NCI-H345 treated with DMSO at 0.1 percent for 48 hours (cell line): ENCODE measurements around the gene TMEM221.

Source experiments
- DNase-seq: peaks from one replicate; lab custom pipeline; 2025; ENCODE audit not compliant: unreplicated experiment; lab: John Stamatoyannopoulos, UW

Gene TMEM221

DNA sequence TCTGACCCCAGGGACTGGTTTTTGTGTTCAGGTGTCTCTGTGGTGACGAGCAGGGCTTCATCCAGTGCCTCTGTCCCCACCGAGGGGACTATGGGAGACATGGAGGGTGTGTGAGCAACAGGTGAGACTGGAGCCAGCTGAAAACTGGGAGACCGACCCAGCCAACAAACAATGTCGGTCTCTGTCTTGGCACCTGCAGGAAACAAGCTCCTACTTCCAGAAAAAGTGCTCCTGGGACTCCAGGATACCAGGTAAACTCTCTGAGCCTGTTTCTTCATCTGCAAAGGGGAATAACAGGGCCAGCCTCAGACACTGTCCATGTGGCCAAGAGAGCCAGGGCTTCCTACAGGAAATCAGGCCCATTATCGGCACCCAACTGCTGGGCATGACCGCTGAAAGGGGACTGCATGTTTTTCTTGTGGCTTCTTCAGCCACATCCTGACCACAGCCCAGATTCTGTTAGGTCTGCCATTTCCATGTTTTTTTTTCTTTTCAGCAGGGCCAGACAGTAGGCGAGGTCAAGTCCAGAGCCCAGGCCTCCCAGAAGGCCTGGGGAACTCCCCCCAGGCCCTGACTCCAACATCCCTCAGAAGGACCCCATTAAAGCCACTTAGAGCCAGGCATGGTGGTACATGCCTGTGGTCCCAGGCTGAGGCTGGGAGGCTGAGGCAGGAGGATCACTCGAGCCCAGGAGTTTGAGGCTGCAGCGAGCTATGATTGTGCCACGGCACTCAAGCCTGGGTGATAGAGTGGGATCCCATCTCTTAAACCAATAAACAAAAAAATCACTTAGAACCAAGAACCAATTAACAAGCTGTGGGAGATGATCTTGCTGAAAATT is 42.2 kb downstream of the TMEM221 start:
- no peak for DNase-seq

DNA sequence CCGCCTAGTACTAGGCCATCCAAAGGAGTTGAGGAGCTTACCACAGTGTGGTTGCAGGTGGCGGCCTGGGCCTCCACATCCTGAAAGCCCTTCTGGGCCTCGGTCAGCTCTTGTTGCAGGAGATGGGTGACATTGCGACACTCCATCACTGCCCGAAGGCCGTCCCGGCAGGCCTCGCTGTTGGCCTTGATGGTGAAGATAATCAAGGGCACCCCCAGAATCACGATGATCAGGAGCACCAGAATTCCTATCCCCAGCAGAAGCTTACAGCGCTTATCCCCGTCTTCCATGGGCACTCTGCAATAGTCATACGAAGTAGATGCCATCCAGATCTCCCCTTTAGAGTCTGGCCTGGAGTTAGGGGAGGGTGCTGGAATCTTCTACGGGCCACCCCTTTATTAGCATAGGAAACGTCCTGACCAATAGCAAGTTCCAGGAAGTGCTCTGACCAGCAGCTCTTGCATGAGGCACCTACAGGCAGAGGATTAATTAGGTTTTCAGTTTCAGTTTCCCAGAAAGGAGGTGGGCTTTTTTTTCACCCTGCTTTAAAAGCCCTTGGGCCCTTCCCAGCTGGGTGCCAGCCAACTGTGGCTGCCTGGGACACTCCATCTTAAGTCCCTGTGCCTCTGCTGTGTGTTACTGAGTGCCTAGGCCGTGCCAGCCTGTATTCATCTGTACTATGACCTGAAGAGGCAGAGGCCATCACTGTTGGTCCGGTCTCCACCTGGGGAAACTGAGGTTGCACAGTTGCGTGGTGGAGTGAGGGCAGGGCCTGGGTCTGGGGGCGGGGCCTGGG is 43.0 kb downstream of the TMEM221 start, which contains the start of gene BST2:
Gene BST2, minus strand, starts transcription at position 381 of the 796 bp plus-strand sequence. Its CDS starts 55 bp downstream, at position 326.
- no peak for DNase-seq

DNA sequence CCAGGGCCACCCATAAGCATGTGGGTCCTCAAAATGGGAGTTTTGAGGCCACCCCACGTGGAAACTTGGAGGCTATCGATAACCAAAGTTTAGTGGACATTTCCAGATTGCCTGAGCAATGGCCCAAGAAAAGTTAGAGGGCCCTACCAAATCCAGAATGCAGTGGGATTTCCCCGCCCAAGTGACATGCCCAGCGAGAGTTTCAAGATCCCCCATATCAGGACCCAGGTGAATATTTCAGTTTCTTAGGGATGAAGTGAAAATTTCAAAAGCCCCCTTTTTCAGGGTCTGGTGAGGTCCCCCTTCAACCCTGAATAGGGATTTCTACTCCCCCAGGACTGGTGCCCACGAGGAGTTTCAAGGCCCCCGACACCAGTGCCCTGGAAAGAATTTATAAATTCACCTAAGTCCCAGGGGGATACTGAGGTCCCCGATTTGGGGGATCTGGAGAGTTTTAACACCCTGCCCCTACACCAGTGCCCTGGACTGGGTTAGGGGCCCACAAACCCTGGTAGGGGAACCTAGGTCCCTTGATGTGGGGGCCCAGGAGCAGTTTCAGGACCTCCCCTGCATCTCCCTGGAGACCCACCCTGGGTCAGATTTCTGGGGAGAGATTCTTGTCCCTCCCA is 43.7 kb downstream of the TMEM221 start:
- no peak for DNase-seq

DNA sequence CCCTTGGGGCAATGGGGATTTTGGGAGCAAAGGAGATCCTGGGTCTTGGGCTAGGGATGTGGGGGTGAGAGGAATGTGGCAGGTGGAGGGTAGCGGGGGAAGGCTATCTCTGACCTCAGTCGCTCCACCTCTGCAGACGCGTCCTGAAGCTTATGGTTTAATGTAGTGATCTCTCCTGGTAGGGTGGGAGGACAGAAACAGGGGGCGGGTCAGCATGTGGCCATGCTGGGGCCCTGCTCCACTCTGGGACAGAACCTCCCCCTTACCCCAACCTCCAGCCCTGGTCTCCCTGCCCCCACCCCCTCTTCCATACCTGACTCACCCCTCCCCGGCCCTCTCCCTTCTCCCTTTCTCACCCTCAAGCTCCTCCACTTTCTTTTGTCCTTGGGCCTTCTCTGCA is 44.5 kb downstream of the TMEM221 start:
- DNase-seq: no peak

DNA sequence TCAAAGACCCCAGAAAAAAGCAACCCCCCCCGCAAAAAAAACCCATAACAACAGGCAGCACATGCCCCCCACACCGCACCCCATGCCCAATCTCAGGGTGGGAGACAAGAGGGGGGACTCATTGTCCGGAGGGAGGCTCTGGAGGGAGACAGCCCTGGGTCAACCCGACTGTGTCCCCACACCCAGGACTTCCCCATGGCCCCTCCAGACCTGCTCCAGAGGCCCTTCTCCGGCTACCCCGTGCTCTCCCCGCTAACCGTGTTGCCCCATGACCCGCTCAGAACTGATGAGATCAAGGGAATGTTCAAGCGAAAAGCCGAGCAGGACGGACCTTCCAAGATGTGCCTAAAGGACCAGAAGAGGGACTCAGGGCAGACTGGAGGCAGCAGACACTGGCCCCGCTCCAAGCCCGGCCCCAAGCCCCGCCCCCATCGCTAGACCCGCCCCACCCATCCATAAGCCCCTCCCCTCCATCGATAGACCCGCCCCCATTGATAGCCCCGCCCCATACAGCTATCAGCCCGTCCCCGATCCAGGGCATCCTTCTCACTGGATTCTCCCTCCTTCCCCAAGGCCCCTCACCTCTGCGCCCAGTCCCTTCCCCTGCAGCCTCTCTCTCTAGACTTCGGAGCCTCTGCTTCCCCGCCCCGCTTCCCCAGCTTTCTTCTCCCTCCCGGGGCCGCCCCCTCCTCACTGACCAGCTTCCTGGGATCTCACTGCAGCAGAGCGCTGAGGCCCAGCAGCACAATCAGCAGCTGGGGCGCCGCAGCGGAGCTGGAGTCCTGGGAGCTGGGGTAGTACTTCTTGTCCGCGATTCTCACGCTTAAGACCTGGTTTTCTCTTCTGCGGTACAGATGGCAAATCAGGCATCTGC is 45.2 kb downstream of the TMEM221 start:
- no peak for DNase-seq

DNA sequence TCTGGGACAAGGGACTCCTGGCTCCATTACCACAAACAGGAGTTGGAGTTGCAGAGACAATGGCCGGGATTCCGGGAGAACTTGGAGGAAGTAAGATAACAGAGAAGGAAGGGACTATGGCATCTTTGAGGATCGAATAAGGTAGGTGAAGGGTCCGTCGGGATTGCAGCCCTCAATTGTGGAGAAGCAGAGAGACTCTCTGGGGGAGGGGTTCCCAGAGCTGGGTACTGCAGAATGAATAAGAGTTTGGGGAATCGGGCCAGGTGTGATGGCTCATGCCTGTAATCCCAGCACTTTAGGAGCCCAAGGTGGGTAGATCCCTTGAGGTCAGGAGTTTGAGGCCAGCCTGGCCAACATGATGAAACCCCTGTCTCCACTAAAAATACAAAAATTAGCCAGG is 46.8 kb downstream of the TMEM221 start:
- DNase-seq: no peak

DNA sequence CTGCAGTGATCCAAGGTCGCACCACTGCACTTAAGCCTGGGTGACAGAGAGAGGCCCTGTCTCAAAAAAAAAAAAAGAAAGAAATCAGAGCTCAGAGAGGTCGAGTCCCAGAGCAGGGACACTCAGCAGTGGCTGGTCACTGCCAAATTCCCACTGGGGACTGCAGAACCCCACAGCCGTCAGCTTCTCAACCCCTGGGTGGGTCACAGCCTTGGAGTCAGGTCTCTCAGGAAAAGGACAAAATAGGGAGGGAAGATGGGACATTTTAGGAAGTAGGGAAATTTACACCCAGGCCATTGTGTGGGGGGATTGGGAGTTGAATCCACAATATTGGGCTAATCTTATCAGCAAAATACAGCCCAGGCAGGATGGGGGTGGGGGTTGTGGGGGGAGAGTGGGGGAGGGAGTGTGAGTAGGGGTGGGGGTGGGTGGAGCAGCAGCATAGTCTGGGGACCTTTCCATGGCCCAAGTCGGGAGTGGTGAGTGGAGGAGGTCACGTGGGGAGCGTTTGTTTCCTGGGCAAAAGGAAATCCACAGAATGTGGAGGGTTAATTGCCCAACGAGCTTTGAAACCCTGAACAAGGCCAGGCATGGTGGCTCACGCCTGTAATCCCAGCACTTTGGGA is 49.5 kb downstream of the TMEM221 start:
- no peak for DNase-seq

DNA sequence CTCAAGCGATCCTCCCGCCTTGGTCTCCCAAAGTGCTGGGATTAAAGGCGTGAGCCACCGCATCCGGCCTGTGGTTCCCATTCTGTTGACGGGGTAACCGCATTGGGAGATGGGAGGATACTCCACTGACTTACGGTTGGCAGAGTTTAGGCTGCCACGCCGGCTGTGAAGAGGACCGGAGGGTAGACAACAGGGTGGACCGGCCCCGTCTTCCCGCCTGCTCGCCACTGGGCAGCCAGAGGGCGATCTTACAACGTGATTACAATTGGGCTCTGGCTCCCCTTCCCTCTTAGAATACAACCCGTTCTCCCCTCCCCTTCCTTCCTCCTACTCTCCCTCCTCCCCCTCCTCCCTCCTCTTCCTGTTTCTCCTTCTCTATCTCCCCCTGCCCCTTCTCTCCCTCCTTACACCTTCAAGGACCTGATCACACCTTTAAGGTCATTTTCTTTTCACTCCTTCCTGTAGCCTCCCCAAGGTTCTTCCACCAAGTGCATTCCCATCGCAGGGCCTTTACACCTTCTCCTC is 53.5 kb downstream of the TMEM221 start:
- no peak for DNase-seq

DNA sequence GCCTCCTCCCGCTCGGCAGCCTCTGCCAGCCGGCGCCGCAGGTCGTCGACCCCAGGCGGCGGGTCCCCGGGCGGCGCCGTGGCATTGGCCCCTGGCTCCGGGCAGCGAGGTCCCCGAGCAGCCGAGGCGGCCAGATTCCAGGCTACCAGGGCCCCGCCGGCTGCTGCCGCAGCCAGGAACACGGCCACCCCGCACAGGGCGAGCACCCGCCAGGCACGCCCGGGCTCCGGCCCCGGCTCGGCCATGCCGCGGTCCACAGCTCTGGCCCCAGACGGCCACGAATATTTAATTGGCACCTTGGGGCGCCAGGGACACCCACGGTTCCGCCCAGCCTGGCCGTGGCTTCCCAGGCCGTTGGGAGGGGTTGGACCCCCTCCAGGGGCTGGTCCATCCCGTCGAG is 54.6 kb downstream of the TMEM221 start, which contains the start of gene CCDC194:
Gene CCDC194, minus strand, starts transcription at position 283 of the 400 bp plus-strand sequence. Its CDS starts 38 bp downstream, at position 245.
- DNase-seq: no peak

DNA sequence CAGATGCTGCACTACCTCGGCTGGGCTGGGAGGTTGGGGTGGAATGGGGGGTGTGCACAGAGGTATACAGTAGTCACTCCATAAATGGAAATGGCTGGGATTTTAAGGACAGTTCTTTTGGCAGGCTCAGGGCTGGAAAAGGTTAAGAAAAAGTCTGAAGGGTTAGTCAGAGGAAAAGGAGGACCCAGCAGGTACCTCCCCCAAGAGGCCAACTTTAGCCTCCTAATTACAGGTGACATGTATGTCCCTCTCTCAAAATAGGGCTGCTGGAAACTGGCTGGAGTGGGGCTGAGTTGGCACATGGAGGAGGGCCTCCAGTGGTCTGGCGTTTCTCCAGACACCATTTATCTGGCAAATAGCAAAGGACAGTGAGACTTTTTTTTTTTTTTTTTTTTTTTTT is 55.5 kb downstream of the TMEM221 start:
- no peak for DNase-seq

DNA sequence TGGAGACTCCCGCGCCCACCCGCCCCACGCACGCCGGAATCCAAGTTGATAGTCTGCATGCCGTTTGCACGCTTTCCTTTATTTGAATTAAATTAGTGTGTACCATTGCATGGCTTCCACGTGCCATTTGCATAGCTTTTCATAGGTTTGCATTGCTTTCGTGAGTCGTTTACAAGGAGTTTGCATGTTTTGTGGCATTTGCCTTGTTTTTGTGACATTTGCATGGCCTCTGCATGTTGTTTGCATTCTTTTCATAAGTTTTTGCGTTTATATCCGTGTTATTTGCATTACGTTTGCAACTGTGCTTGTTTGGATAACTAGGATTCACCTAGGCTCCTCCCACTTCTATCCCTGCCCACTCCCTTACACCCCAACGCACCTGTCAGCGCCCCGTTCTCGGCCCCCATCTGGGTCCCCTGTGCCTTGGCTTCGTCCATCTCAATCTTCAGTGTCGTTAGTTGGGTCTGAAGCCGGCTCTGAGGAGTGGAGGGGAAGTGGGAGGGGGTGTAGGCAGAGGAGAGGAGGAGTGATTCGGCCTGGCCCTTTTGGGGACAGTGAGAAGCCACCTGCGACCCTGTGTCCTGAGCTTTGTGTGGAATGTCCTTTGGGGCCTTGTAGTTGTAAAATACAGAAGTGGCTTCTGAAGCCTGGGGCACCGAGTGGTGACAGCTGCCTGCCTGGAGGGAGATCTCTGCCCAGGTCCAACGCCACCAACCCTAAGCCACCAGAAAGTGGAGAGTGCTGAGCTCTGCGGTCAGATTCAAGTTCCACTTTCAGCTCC is 56.9 kb downstream of the TMEM221 start:
- no peak for DNase-seq

DNA sequence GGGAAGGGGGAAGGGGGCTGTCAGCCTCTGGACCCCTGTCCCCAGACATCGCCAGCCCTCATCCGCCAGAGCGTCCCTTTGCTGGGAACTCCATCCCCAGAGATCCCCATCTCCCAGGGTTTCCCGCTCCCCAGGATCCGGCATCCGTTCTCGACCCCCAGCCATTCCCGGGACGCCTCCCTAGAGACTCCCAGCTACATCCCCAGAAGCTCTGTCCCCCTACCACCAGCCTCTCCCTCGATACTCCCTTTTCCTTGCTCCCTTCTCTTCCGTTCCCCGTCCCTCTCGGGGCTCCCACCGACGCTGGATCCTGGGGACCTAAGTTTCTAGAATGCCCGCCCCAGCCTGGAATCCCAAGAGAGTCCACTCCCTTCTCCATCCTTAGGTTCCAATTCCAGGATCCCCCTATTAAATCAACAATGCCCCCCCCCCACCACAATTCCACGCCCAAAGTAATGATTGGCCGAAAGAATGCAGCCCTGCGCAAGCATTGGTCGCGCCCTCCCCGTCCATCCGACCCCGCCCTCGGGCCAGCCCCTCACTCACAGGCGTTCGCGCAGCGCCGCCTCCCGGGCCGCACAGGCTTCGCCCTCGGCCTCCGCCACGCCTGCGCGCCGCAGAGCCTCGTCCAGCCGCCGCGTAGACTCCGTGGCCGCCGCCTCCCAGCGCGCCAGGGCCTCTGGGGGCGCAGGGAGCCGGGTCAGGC is 57.6 kb downstream of the TMEM221 start:
- peak; percentile 50 for DNase-seq

DNA sequence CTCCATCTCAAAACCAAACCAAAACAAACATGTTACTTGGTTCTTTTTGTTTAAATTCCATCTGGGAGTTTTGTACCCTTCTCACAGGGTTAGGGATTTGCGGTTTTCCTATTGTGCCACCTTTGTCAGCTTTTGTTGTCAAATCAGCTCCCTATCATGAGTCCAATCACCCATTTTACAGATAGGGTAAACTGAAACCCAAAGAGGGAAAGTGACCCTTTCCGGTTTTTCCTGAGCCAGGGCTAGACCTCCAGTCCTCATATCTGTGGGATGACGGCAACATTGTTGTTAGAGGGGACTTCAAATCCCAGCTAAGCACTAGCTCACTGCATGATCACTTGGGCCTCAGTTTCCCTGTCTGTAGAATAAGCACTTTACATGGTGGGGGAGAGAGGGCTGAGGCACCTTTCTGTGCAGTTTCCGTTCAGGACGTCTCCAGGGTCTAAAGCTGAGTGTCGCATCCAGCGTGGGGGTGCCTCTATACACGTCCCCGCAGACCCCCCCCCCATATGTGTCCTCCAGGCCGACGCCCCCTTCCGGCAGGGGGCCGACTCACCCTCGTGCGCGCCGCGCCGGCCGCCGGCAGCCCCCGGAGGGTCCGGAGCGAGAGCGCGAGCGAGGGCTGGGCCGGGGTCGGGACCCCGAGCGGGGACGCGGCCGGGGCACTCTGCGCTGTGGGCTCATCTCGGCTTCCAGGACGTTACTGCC is 58.4 kb downstream of the TMEM221 start:
- DNase-seq: no peak

DNA sequence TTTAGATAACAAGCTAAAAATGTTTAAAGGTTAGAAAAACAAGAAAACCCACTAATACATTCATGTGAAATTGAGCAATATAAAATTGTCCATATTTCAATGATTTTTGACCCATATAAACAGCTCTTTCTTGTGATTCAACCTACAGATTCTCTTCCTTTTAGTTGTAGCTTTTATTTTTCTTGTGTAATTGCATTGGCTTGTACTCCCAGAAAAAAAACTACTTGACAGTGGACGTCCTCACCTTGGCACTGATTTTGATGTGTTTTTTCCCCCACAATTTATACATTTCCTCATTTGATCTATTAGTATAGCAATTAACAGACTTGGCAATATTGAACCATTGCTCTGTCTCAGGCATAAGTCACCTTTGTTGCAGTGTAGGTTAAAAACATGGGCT is 59.2 kb downstream of the TMEM221 start:
- no peak for DNase-seq

DNA sequence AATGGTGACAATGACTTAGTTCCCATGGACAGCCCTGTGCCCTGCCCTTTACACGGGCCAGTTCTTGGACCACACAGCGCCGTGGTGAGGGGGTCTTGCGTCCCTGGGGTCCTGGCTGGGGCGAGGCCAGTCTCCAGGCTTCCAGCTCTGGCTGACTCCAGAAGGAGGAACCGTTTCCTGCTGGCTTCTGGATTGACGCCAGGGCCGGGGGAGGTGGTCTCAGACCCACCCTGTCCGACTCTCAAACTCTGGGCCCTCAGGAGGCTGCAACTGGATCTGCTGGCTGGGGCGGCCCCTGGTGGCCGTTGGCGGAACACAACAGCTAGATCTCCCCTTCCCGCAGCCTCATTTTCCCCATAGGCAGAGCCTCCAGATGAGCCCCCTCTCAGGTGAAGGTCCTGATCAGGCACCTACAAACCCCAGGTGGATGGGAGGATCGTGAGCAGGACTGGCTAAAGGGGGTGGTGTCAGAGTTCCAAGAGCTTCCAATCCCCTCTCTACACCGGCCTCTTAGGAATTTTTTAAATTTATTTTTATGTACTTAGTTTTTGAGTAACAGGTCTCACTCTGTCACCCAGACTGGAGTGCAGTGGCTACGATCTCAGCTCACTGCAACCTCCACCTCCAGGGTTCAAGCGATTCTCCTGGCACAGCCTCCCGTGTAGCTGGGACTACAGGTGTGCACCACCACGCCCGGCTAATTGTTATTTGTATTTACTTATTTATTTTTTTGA is 62.4 kb downstream of the TMEM221 start:
- DNase-seq: peak; percentile 4
